Activated CD8-positive, alpha-beta memory T cell treated with anti-CD3 and anti-CD28 coated beads, Interleukin-2, amount 50 U/mL, for 24 hours (primary cell): ENCODE measurements around the gene TUBGCP2.

ENCODE experiments used
- DNase-seq: peaks from one replicate; pipeline ENCODE4 v3.0.0-alpha.2; 2020; ENCODE audit errors: extremely low read depth

TUBGCP2 gene, protein sequence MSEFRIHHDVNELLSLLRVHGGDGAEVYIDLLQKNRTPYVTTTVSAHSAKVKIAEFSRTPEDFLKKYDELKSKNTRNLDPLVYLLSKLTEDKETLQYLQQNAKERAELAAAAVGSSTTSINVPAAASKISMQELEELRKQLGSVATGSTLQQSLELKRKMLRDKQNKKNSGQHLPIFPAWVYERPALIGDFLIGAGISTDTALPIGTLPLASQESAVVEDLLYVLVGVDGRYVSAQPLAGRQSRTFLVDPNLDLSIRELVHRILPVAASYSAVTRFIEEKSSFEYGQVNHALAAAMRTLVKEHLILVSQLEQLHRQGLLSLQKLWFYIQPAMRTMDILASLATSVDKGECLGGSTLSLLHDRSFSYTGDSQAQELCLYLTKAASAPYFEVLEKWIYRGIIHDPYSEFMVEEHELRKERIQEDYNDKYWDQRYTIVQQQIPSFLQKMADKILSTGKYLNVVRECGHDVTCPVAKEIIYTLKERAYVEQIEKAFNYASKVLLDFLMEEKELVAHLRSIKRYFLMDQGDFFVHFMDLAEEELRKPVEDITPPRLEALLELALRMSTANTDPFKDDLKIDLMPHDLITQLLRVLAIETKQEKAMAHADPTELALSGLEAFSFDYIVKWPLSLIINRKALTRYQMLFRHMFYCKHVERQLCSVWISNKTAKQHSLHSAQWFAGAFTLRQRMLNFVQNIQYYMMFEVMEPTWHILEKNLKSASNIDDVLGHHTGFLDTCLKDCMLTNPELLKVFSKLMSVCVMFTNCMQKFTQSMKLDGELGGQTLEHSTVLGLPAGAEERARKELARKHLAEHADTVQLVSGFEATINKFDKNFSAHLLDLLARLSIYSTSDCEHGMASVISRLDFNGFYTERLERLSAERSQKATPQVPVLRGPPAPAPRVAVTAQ

DNA sequence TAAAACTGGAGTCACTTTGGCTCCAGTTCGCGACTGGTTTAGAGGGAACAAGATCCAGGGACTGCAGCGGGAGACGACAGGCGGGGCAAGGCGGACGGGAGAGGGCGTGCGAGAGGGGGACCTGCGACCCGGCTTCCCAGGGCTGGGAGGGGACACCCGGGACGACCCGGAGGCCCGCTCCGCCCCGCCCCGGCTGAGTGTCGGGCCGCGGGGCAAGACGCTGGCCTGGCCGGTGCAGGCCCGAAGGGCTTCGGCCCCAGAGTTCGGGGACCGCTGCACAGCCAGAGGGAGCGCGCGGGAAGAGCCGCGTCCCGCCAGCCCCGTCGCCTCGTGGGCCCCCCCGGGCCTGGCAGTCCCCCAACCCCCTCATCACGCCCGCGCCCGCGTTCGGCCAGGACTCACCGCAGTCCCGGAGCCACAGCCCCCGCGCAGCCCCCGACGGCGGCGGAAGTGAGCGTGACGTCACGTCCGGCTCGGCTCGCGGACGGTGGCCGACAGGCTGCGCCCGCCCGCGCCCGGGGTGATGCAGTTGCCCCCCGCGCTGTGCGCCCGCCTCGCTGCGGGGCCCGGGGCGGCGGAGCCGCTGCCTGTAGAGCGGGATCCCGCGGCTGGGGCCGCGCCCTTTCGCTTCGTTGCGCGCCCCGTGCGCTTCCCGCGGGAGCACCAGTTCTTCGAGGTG is at the start of gene TUBGCP2, which contains the start of gene ZNF511:
Gene TUBGCP2 (minus strand): TSS at position 452 of the 679 bp plus-strand sequence. CDS start 5,931 bp downstream, outside the sequence.
Gene ZNF511 (plus strand): TSS at position 494 of the 679 bp plus-strand sequence. CDS start 30 bp downstream, at position 524.
- peak; percentile 63 for DNase-seq

- no peak for DNase-seq
These were observed 48.9 kb upstream of the TUBGCP2 start, which contains the start of gene FUOM for GRCh38 chr10:133357285-133358161. TSS of gene FUOM (minus strand) at chr10:133358019. CDS start at chr10:133358007, 12 bp downstream.

- no peak for DNase-seq
These were observed 48.0 kb upstream of the TUBGCP2 start for GRCh38 chr10:133356549-133357284.

DNA sequence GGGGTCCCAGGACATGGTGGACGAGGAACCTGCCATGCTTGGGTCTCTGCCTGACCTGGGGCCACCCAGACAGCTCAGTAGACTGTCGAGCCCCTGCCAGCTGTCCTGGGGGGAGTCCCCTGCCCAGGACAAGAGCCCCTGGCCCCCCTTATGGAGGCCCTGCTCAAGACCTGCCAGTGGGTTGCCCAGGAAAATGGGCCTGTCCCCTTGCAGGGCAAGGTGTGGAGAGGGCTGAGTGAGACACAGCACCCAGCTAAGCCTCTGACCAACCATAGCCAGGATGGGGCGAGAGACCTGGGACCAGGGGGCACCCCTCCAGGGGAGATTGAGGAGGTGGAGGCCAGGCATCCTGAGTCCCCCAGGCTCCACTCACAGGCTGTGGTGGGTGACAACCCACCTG is 47.3 kb upstream of the TUBGCP2 start:
- DNase-seq, result no peak

GRCh38 chr10:133355266-133355665 is 46.6 kb upstream of the TUBGCP2 start:
- DNase-seq, result no peak

GRCh38 chr10:133354672-133355240 is 46.1 kb upstream of the TUBGCP2 start:
- DNase-seq, result no peak

- DNase-seq, result no peak
These were observed 45.4 kb upstream of the TUBGCP2 start for GRCh38 chr10:133353988-133354605.

DNA sequence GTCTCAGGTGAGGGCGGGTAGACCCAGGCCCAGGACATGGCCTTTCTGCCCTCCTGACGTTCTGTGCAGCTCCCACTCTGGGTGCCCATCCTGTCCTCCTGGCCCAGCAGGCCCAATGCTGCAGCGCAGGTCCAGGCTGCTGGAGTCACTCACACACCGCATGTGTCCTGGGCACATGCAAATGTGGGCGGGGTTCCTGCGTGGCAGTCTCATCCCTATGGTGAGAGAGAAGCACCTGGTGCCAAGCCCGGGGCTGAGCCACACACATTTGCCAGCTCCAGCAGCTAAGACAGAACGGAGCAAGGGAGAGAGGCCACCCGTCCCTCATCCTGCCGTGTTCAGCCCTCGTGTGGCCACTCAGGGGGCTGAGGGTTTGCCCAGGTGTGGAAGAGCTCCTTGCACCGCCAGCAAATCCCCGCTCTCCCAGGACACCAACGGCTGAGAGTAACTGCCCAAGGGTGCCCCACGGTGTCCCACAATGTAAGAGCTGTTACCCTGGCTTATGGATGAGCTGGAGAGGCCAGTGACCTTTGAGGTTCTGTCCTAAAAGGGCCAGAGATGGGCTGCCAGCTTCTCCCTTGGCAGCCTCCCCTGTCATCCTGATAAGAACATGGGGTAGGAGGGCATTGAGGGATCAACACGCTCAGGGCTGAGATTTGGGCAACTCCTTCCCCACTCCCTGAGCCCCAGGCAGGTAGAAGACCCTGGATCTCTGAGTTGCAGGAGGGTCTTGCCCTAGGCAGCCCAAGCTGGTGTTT is 44.7 kb upstream of the TUBGCP2 start:
- no peak for DNase-seq

- DNase-seq, result no peak
These were observed 43.0 kb upstream of the TUBGCP2 start for GRCh38 chr10:133351408-133352318.

DNA sequence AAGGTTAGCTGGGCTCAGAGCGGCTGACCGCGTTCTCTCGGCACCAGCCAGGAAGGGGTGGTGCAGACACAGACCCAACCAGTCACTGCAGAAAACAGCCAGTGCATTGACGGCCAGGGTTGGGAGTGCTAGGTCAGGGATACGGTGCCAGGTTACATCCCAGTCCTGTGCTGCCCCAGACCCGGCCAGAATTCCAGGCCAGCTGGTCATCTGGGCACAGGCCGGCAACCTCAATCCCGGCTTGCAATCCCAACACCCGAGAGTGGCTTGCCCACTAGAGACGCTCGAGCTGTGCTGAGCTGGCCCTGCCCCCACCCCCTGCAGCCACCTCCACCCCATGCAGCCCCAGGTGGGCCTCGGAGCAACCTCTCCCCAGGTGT is 42.3 kb upstream of the TUBGCP2 start:
- DNase-seq, result no peak

- no peak for DNase-seq
These were observed 41.7 kb upstream of the TUBGCP2 start for GRCh38 chr10:133350283-133350949.

DNA sequence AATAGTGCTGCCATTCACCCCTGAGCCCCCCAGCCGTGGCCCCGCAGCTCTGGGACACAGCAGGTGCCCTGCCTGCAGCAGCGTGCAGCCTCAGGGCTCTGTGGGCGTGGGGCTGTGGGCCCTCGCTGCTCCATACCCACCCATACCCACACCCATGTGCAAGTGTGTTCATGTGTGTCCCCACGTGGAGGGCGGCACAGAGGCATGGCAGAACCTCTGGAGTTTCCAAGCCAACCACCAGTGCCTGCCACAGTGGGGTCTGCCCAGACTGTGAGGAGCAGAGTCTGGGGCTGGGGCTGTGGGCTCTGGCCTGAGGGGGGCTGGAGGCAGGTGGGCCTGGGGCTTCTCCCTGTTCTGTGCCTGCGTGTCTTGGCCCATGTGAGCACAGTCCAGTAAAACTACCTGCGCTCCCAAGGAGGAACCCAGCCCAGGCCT is 40.9 kb upstream of the TUBGCP2 start:
- DNase-seq, result no peak

DNA sequence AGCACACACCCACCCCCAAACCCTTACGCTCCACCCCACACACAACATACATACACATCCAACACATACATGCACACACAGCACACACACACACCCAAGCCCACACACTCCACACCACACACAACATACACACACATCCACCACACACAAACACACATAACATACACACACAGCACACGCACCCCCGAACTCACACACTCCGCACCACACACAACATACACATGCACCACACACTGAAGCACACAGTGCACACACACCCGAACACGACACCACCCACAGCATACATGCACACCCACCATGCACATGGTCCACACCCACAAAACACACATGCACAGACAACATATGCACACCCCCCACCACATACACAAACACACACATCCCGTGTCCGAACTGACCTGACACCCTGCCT is 40.5 kb upstream of the TUBGCP2 start:
- no peak for DNase-seq

DNA sequence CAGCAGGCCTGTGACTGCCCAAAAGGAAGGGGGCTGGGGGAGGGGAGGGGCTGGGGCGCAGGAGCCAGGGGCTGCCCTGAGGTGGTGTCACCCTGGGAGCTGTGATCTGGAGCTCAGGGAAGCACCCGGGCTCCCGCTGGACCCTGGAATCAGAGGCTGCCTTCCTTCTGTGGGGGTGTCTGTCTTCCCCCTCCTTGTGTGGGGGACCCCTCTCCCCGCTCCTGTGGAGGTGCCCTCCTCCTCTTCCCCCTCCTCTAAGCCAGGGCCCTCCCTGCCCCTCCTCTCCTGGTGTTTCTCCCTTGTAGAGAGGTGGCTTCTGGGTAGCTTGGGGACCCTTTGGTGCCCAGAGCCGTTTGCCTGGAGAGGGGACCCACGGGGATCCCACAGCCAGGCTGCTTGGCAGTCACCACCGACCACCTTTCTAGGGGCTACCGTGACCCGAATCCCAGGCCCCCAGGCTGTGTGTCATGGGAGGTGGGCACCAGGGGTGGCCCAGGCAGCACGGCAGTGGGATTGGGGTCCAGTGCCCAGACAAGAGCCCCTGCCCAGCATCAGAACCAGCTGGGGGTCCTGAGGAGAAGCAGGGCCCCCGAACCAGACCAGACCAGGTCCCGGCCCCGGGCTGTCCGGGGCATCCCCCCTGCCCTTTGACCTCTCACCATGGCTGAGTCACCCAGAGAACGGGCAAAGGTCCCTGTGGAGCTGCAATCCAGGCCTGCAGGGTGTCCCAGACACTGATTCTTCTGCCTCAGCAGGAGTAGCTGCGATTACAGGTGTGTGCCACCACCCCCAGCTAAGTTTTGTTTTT is 39.2 kb upstream of the TUBGCP2 start:
- no peak for DNase-seq

GRCh38 chr10:133346413-133346812 is 37.7 kb upstream of the TUBGCP2 start:
- no peak for DNase-seq

DNA sequence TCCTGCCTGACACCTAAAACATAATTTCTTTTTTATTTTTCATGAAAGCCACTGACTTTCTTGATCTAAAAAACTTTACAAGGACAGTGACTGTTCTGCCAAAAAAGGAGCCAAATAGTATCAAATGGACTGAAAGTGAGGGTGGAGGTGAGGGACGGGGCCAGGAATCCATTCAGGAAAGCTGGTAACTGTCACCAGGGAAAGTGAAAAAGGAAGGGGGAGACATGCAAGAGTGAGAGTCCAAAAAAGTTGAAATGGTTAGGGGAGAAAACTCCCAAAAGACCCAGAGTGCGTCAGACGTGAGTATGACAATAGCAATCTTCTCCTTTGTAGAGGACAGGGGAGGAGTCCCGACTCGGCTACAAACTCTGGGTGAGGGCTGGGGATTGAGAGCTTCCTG is 35.6 kb upstream of the TUBGCP2 start:
- no peak for DNase-seq
